DMS79 (cell line): ENCODE results near the gene NTMT1.

Experiments
- DNase-seq: peaks from one replicate; lab custom pipeline; 2025; lab: John Stamatoyannopoulos, UW

NTMT1 gene

DNA sequence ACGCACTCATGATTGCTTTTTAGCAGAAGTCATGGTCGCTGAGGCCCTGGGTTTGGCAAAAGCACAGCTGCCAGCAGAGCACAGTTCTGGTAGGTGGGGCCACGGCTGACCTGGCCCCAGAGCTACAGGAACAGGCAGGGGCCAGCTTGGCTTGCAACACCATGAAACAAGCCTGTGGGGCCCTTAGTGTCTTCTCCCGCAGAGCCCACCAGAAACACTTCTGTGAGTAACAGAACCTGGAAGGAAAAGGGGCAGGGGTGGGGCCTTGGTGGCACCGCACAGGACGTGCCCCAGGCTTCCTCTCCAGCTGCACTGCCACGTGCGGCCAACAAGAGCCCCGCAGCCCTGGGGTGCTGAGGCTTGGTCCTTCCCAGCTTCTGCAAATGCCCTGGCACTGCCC, 11.1 kb downstream of the NTMT1 start:
- DNase-seq: no peak

DNA sequence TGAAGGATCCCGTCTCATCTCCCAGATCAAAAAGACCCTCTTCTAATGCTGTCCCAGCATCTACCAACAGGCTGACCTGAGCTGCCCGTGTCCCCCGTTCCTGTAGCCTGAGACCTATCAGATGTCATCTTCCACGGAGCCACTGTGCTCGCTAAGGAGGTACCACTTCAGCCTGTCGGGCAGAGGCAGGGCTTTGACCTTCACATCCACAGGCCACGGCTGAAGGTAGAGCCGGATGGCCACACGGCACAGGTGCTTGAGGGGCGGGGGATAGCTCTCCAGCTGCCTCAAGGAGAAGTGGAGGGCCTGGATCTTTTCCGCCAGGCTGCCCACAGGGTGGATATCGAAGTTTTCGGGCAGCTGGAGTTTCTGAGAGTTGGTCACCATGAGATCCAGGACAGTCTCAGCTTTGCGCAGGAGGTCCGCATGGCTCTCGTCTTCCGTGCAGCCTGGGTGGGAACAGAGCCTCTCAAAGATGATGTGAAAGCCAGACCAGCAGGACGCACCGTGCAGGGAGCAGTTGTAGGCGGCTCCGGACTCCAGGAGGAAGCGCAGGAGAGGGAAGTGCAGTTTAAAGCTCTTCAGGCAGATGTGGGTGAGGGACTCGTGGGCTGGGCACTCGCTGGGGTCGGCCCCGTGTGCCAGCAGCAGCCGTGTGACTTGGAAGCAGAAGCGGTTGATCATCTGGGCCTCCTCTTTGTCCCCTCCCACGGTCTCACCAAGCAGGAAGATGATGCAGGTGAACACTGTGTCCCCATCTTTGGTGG, 11.9 kb downstream of the NTMT1 start:
- no peak for DNase-seq

DNA sequence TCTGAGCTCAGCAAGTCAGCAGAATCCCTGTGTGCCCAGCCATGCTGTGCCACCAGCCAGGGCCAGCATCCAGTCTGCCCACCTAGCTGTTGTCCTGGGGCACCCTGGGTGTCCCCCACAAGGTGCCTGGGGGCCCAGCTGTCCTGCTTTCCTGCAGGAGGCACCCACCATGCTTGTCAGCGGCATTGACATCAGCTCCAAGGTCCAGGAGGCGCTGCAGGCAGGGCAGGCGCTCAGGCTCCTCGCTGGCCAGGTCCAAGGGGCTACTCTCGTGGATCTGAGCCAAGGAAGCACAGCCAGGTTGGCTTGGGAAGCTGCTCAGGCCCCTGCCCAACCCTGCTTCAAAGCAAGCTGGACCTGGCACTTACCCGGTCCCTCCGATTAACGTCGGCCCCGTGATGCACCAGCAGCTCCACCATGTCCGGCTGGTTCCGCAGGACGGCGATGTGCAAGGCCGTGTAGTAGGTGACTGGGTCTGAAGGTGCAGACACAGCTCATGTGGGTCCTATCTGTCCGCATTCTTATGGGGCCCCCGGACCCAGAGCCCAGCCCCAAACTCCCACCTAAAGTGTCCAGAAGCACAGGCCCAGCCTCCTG, 13.2 kb downstream of the NTMT1 start:
- DNase-seq: no peak

GRCh38 chr9:129639756-129640085, 13.8 kb downstream of the NTMT1 start:
- DNase-seq: no peak

DNA sequence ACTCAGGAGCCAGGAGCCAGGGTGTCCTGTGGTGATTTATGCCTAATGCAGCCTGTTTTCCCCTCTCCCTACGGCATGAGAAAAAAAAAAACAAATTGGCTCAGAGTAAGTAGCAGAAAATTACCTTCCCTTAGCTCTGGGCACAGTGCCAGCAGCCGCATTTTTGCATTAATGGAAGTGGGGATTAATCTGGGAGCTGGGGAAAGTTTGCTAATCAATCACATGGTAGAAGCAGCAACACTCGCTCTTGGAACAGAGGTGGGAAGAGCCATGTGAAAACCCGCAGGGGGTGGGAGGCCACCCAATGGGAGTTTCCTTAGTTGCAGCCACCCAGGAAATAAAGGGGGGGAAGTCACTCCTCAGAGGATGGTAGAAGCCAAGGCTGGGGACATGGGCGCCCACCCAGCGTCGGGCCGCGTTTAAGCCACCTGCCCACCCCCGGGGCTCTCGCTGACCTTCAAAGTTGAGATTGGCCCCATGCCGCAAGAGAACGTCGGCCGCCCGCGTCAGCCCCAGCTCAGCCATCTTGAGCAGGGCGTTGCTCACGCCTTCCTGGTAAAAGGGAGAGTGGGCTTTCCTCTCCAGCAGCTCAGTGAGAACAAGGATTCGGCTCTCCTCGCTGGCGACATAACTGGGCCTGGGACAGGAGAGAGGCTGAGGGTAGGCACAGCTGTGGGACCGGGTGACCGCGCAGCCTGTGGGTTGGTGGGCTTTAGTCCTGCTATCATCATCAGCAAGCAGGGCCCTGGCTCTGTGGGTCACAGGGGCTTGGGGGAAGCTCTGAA, 14.3 kb downstream of the NTMT1 start:
- DNase-seq: peak; percentile 72

DNA sequence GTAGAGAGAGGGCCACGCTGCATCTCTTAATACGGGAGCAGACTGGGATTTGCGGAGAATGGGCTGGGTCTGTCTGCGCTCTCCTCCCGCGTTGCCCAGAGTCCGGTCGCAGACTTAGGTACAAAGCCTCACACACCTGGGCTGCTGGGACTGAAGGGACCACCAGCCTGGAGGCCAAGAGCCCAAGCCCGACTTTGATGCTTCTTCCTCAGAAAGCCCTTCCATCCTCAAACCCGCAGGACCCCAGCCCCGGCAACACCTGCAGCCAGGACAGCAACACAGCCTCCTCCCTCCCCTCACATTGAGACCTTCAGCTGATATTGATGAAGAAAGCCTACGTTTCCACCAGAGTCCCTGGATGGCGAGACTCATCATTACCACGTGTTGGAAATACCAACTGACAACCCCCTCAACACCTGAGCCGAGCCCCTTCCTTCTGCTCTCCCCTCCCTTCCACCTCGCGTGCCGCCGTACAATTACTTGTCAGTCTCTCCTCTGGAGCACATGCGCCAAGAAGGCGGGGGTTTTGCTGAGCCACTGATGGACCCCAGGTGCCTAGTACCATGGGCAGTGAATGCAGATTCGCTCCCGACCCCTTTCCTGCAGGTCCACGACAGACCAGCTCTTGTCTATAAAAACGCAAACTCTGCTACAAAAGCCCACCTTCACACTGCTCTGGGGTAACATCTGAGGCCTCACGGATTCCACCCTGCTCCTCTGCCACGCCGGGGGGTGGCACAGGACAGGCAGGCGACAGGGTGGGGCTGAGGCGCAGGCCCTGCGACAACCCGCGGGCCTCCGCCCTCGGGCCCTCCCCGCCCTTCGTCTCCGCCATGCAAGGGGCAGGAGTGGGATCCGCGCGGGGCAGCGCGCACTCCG, 15.1 kb downstream of the NTMT1 start:
- DNase-seq: no peak

DNA sequence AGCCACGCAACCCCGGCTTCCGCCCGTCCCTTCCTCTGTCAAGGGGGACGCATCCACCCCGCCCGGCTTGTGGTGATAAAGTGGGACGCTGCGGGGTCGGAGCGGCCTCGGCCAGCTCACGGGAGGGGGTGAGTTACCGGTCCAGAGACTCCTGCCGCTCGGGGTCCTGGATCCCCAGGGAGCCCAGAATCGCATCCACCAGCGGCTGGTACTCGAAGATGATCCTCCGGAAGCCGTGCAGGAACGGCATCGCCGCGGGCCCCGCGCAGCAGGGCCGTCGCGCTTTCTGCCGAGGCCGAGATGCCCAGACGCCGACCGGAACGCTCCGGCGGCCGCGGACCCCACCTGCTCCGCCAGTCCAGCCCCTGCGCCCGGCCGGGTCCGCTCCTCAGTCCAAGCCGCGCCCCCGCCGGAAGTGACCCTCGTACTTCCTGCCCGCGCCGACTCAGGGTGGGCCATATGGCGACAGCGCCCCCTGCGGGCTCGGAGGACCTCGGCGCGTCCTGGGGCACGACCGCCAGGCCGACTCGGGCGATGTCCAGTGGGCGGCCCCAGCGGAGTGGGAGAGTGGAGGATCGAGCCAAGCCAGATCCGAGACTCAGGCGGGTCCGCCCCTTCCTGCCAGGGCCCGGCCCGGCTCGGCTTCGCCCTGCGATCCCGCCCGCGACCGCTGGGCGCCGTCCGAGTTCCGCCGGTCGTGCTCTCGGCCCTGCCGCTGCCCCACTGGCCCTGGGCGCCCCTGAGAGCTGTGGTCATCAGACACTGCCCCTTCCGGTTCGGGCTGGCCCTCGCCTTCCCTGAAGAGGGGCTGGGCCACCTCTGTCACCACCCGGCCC, 16.0 kb downstream of the NTMT1 start, which contains the start of gene ASB6:
Gene ASB6, minus strand, starts transcription at position 402 of the 836 bp plus-strand sequence. Its CDS starts 152 bp downstream, at position 250.
- peak; percentile 71 for DNase-seq

DNA sequence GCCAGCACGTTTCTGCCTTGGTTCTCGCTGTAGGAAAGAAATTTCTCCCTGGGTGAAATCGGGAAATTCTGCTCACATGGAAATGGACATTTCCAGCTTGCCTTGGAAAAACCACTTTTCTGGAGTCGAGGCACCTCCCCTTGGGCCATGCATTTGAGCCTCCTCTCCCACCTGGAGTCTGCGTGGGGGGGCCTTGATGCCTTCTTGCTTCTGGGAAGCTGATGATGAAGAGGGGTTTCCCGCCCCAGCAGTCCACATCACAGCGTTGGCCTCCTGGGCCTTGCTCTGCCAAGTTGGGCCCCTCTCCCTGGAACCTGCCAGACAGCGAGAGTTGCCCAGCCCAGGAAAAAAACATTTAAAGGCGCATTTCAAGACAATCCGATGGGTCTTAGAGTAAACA, 17.7 kb downstream of the NTMT1 start:
- no peak for DNase-seq

- no peak for DNase-seq
Observed at GRCh38 chr9:129644365-129644764, 18.4 kb downstream of the NTMT1 start.

DNA sequence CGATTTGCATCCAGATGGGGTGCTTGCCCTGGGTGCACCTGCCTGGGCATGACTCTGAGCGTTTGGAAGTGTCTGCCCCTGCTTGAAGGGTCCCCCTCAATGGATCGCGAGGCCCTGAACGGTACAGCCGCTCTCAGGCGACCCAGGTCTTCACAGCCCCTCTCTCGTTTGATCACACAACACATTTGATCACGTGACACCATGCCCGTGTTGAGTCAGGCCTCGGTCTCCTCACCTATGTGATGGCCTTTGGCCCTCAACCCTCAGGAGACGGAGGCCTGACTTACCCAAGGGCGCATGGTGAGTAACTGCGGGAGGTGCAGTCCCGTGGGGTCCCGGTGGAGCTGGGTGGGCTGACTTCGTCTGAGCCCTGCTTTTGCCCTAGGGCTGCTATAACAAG, 18.9 kb downstream of the NTMT1 start:
- no peak for DNase-seq

- no peak for DNase-seq
Observed at GRCh38 chr9:129646252-129646651, 20.3 kb downstream of the NTMT1 start.

DNA sequence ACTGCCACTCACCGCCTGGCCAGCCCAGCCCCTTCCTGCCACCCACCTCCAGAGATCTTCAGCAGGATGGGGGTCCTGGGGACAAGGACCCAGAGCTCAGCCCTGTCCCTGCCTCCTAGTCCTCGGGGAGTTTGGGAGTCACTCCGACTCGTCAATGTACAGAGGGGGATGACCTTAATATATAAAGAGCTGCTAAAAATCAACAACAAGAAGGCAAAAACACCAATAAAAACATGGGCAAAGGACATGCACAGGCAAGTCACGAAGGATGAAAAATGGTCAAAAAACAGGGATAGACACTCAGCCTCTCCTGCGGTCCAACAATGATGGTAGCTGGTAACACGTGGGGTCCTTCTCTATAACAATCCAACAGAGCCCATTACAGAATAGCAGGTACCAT, 20.7 kb downstream of the NTMT1 start:
- DNase-seq: no peak

DNA sequence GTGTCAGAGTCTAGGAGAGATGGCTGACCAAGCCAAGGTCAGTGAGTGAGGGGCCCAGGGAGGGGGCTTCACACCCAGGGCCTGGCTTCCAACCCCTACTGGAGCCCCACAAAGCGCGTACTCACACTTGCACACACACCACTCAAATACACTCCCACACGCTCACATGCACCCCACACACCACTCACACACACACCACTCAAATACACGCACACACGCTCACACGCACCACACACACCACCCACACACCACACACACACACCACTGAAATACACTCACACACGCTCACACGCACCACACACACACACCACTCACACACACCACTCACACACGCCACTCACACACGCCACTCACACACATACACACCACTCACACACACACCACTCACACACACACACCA, 21.7 kb downstream of the NTMT1 start:
- DNase-seq: no peak

DNA sequence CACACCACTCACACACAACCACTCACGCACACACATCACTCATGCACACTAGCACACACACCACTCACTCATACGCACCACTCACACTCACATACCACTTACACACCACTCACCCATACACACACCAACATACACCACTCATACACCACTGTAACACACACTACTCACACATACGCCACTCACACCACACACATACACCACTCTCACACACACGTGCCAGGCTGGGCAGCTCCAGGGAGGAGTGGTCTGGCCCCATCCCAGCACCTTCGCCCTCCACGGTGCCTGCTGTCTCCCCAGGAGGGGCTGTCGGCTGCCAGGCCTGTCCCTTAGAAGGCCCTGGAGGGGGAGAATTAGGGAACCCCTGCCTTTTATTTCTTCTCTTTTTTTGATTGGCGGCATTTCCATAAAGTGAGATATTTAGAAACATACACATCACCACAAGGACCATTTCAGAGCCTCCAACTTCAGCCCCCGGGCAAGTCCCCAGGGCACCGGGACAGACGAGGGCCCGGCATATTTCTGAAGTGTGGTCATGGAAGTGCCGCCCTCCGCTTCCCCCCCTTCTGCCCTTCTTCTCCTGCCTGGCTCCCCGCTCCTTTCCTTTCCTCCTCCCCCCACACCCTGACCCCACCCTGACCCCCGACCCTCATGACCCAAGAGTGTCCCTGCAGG, 22.3 kb downstream of the NTMT1 start:
- no peak for DNase-seq

- no peak for DNase-seq
Observed at GRCh38 chr9:129648764-129649115, 22.8 kb downstream of the NTMT1 start.

DNA sequence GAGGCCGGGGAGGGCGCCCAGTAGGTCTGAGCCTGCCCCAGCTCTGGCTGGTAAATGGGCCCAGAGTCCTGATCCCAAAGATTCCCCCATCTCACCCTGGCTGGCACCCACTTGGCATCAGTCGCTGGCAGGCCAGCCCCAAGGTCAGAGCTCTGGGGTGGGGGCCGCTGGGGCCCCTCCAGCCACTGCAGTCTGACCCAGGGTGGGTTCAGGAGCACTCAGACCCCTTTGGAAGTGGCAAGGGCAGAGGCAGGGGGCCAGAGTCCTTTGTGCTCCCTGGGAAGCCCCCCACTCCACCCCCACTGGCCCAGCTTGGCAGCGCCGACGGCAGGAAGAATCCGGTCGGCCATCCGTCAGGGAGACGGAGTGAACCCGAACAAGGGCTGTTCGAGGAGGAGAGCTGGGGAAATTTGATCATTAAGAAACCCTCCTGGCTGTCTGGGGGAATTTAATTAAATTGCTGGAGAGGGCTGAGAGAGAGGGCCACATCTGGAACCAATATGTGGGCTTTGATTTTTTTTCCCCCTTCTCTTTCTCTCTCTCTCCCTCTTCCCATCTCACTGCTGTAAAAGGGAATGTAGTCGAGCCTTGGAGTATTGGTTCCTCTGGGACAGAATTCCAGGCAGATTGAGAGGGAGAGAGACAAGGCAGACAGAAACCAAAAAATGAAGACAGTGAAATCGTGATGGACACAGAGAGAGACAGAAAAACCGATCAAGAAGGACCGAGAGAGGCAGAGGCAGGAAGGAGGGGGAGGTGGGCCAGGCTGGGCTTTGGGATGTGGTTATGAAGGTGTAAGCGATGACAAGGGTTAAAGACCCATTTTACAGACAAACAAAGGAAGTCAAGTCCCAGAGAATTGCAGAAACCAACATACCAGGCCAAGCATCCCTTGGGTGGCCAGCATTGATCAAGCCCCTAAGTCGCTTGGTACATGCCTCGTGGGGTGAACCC, 24.0 kb downstream of the NTMT1 start:
- DNase-seq: no peak

GRCh38 chr9:129650680-129651235, 24.8 kb downstream of the NTMT1 start:
- no peak for DNase-seq

GRCh38 chr9:129653823-129654553, 28.0 kb downstream of the NTMT1 start:
- DNase-seq: no peak
